Putamen (tissue), 1 donor: ENCODE data around the gene SPARCL1.
"Not testable (repeated sequence)": the region's sequence is repeated elsewhere in the genome, so short reads cannot be mapped to it uniquely, and the experiment has no call there.

Source experiments
- DNase-seq: peaks from one replicate; pipeline ENCODE4 v3.0.0-alpha.2; 2016; ENCODE audit warnings: low spot score

Gene SPARCL1, protein sequence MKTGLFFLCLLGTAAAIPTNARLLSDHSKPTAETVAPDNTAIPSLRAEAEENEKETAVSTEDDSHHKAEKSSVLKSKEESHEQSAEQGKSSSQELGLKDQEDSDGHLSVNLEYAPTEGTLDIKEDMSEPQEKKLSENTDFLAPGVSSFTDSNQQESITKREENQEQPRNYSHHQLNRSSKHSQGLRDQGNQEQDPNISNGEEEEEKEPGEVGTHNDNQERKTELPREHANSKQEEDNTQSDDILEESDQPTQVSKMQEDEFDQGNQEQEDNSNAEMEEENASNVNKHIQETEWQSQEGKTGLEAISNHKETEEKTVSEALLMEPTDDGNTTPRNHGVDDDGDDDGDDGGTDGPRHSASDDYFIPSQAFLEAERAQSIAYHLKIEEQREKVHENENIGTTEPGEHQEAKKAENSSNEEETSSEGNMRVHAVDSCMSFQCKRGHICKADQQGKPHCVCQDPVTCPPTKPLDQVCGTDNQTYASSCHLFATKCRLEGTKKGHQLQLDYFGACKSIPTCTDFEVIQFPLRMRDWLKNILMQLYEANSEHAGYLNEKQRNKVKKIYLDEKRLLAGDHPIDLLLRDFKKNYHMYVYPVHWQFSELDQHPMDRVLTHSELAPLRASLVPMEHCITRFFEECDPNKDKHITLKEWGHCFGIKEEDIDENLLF

GRCh38 chr4:87529187-87529586 is at the start of gene SPARCL1:
TSS of gene SPARCL1 (minus strand) at chr4:87529376. CDS start at chr4:87499574, 29,802 bp downstream.
- peak; percentile 64 for DNase-seq

DNA sequence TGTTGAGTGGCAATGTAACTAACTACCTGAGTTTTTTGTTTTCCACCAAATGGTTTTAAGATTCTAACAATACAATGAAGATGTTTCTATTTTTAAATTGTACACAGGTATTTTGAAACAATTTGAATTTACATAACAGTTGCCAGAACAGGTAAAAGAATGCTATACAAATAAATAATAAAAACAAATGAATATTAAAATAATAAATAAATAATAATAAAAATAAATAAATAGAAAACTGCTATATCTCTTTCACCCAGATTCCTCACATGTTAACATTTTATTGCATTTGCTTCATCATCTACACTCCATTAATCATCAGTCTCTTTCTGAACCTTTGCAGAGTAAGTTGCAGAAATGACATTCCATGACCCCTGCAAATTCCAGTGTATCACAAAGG is 46.8 kb upstream of the SPARCL1 start:
- no peak for DNase-seq

- no peak for DNase-seq
Observed at GRCh38 chr4:87575408-87575807, 46.2 kb upstream of the SPARCL1 start.

- DNase-seq = no peak
Observed at GRCh38 chr4:87574996-87575395, 45.8 kb upstream of the SPARCL1 start.

GRCh38 chr4:87574376-87574775 is 45.2 kb upstream of the SPARCL1 start:
- DNase-seq = not testable (repeated sequence)

GRCh38 chr4:87570290-87570805 is 41.2 kb upstream of the SPARCL1 start:
- no peak for DNase-seq

DNA sequence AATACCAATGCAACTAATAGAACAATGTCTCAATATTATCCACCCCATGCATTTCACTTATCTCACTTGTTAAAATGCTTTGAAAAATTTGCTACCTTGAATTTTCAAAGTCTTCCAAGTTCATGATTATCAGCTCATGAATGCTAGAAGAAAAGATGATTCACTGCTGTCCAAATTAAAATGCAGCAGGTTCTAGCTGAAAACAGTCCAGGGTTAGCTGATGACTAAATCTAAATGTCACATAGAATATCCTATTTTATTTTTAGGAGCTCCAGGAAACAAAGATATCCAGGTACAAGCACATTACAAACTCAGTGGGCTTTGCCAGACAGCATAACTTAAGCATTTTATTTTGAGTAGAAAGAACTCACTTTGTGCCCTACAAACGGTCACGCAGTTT is 38.0 kb upstream of the SPARCL1 start:
- DNase-seq = no peak

DNA sequence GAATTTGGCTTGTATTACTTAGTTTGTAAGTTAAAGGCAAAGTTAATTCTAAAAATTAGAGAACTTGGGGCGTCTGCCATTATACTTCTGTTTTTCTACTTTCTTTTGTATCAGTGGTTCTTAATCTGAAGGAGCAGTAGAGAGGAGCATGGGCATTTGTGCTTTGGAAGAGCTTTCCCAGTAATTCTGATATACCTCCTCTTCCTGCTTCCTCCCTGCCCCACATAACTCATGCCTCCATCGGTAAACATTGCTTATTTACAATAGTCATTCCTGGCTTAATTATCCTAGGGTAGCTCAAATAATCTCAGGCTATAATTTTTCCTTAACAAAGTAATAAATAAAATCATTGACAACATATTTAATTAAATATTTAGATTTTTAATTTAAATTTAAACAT is 37.1 kb upstream of the SPARCL1 start:
- DNase-seq = no peak

- DNase-seq = no peak
Observed at GRCh38 chr4:87565746-87566145, 36.6 kb upstream of the SPARCL1 start.

DNA sequence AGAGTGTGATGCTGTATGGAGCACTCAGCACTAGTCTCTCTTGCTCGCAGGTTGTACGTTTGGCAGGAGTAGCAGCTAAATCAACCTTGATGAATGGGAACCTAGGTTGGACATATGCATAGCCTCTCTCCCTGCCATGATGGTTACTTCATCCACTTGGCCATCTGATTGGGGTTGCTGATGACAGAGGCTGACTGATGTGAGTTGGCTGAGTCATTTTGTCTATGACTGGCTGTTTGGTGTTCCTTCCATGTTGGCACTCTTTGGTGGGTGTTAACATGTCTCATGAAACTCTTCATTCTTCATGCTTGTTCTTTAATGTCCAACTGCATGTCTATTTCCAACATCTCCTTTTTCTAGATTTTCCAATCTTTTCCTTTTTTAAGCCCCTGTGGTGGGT is 31.6 kb upstream of the SPARCL1 start:
- no peak for DNase-seq

- no peak for DNase-seq
Observed at GRCh38 chr4:87559090-87559837, 30.1 kb upstream of the SPARCL1 start.

GRCh38 chr4:87557348-87557747 is 28.2 kb upstream of the SPARCL1 start:
- no peak for DNase-seq

- DNase-seq = no peak
Observed at GRCh38 chr4:87555773-87556619, 26.8 kb upstream of the SPARCL1 start.

DNA sequence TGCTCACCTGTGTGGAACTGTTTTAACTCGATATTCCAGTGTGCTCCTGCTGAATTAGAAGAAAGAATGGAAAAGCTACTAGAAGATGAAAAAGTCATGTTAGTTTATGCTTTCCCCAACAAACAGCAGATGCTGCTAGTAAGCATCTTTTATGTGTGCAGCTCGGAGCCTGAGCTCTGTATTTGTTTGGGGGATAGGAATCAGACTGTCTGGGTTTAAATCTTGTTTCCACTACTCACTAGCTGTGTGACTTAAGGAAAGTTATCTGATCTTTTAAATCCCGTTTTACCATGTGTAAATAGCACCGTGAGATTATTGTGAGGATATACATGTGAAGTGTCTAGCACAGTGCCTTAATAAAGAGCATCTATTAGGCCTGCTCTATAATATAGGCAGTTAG is 24.0 kb upstream of the SPARCL1 start:
- DNase-seq = no peak

DNA sequence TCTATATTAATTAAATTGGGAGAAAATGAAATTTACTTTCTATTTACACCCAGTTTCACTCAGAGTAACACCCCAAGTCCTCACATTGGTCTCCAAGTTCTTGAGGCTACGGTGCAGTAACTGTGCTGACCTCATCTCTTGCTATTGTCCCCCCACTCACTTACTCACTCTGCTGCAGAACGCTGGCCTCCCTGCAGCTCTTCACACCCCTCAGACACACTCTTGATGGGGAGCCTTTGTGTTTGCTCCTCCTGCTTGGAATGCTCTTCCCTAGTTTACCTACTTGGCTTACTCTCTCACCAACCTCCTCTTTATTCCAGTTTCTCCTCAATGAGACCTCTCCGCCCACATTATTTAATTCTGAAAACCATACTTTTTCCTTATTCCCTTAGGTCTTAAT is 22.2 kb upstream of the SPARCL1 start:
- no peak for DNase-seq

DNA sequence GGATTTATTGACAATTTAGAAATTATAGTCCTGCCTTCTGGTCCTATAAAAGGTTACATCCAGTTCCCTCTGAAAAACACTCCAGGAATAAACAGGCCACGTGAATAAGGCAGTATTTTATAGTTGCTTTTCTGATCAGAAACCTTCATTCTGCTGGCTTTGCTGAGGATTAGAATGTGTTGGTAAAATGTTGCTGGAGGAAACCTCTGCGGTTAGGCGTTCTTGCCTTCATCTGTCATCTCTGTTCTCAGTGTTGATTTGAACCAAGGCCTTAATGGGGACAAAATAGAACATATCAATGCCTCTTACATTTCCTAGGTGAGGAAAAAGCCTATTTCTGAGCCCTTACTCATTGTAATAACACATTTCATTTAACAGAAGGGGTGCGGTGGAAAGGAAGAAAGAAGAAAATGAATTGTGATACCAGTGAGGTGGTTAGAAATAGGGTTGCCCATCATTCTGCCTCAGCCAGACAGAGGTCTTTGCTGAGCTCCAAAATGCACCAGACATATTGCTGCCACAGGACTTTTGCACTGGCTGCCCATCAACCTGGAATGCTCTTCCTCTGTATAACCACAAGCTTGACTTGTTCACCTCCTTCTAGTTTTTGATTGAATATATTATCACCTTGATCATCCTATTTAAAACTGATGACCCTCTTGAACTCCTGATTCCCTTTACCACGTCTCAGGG is 18.0 kb upstream of the SPARCL1 start:
- DNase-seq = no peak

DNA sequence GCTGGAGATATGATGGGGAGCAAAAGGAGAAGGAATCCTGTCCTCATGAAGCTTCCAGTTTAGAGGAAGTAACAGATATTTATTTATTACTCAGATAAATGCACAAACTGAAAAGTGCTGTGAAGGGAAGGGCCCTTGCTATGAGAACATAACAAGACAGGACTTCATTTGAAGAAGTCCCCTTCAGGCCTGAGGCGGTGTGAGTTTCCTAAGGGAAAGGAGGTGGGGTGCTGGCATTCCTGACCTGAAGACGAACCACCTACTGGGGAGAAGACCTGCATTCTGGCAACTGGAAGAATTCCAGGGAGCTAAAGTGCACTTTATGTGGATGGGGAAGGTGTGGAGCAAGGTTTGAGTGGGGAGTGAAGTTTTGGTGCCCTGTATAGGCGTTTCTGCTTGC is 15.9 kb upstream of the SPARCL1 start:
- no peak for DNase-seq

DNA sequence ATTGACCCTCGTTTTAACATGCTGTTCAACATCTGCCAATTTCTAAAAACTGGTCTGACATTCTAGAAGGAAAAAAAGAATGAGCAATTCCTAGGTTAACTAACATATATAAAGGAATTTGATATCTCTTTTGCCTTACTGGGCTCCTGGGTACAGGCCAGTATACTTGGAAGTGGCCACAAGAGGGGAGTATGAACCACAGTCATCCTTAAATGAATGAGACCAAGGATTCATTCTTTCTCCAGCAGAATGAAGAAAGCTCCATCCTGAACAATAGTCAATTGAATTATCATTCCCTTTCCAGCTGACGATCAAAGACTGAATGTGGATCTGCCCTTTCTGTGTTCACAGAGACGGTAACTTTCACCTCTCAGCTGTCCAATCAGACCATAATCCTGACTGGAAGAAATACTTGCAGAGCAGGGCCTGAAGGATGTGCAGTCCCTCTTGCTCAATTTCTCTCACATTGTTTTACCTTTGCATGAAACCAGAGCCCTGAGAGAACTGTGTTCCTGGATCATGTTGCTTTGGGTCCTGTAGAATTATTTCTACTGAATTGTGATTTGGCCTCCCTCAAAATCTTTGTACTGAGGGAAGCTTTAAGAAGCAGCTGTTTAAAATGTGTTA is 14.8 kb upstream of the SPARCL1 start:
- no peak for DNase-seq

GRCh38 chr4:87542734-87543312 is 13.6 kb upstream of the SPARCL1 start:
- DNase-seq = no peak
